CD4-positive, alpha-beta T cell treated with Interleukin-6 for 4 hours (primary cell): ENCODE data around the gene NCOA6.

Experiments used
- DNase-seq: peaks from one replicate; pipeline ENCODE4 v3.0.0-alpha.2; 2020; ENCODE audit warnings: mixed read lengths

NCOA6 gene

DNA sequence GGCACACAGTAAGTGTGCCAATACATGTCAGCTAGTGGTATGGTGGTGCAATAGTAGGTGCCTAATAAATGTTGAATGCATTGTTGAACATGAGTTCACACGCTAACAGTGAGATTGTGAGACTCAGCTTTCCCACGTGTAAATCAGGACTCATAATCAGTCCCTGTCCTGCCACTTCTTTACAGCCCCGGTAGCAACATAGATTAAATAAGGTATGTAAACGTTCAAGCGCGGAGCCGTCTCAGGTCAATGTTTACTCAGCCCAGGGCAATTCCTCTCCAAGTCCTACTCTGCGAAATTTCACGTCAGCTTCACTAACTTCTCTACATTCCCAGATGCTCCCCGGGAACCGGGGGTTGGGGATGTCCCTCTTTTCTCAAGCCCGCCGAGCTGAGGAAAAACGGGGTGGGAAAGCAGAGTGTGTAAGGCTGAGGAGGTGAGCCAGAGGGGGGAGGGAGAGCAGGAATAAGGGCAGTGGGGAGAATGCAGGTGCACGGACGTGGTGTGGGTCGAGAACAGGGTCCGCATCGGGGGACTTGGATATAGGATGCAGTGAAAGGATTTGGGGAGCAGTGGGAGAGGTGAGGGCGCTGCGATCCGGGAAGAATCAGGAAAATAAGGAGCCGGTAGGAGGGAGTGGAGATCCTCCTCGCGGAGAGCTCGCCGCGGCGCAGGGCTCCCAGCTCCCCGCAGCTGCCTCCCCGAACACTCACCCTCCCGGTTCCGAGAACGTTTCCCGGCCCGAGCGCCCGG is 121.9 kb downstream of the NCOA6 start:
- DNase-seq: peak; percentile 21

DNA sequence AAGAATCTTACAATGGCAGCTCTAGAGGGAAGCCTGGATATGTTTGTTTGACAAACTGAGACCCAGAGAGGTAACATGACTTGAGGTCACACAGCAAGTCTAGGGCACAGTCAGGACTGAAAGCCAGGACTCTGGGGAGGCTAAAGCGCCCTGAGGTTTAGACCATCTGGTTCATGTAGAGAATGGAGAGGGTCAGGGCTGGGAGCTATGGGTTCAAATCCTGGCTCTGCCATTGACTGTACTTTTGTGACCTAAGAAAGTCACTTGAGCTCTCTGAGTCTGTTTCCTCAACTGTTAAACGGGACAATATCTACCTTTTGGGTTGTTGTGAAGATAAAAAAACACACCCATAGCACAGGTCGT is 122.4 kb downstream of the NCOA6 start:
- DNase-seq: no peak

DNA sequence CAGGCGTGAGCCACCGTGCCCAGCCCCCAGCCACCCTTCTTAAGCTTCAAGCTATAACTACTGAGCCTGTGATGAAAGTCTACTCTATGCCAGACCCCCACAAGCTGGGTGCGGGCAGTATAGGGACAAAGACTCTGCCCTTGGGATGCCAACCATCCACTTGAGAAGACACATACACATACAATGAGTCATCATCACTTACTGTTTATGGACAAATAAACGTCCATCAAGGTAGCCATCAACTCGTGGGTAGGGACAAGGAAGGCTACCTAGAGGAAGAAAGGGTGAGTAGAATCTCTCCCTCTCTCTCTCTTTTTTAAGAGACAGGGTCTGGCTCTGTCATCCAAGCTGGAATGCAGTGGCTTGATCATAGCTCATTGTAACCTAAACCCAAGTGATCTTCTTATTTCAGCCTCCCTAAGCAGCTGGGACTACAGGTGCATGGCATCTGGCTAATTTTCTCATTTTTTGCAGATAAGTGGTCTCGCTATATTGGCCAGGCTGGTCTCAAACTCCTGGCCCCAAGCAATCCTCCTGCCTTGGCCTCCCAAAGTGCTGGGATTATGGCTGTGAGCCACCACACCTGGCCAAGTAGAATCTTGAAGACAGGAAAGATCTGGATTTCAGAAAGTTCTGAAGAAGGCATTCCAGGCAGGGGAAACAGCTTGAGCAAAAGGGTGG is 123.9 kb downstream of the NCOA6 start:
- no peak for DNase-seq

DNA sequence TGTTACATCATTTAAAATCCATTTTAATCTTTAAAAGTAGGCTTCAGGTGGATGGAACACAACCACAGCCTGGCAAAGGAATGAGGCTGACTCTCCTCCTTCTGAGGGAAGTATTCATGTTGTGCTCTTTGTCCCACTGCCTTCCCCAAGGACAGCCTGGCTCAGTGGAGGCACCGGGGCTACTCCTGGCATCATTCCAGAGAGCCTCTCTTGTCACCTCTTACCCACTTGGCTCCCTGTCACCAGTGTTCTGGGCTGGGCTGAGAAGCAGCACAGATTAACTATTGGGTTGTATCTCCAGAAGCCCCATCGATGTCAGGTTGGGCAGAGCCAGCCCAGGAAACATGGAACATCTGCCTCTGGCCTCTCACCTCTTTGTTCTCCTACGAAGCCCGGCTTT is 132.0 kb downstream of the NCOA6 start:
- DNase-seq: no peak

GRCh38 chr20:34691838-34692237 is 133.6 kb downstream of the NCOA6 start:
- DNase-seq: no peak

GRCh38 chr20:34689486-34689885 is 136.0 kb downstream of the NCOA6 start:
- no peak for DNase-seq

DNA sequence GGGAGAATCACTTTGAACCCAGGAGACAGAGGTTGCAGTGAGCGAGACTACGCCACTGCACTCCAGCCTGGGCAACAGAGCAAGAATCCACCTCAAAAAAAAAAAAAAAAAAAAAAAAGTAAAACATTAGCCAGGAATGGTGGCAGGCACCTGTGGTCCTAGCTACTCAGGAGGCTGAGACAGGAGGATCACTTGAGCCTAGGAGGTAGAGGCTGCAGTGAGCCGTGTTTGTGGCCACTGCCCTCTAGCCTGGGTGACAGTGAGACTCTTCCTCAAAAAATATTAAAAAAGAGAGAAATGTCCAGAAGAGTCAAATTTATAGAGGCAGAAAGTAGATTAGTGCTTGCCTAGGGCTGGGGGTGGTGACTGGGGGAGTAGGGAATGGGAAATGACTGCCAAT is 141.8 kb downstream of the NCOA6 start:
- DNase-seq: no peak

- no peak for DNase-seq
Observed at GRCh38 chr20:34680586-34681175, 144.8 kb downstream of the NCOA6 start.

- peak; percentile 96 for DNase-seq
Observed at GRCh38 chr20:34676642-34677373, 148.6 kb downstream of the NCOA6 start, which contains the start of gene PIGU. PIGU (minus strand) TSS chr20:34677092; CDS start chr20:34677085, 7 bp downstream.

- no peak for DNase-seq
Observed at GRCh38 chr20:34675993-34676641, 149.3 kb downstream of the NCOA6 start.

DNA sequence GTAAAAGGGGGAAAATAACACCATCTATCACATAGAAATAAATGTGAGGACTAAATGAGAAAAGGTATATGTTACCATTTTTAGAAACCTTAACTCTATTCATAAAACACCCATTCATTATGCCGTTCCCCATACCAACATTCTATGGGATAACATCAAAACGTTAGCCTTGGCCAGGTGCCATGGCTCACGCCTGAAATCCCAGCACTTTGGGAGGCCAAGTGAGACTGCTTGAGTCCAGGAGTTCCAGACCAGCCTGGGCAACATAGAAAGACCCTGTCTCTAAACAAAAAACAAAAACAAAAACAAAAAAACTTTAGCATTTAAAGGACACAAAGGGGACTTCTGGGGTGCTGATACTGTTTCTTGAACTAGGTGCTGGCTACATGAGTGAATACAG is 149.9 kb downstream of the NCOA6 start:
- no peak for DNase-seq

- no peak for DNase-seq
Observed at GRCh38 chr20:34673412-34673811, 152.0 kb downstream of the NCOA6 start.

DNA sequence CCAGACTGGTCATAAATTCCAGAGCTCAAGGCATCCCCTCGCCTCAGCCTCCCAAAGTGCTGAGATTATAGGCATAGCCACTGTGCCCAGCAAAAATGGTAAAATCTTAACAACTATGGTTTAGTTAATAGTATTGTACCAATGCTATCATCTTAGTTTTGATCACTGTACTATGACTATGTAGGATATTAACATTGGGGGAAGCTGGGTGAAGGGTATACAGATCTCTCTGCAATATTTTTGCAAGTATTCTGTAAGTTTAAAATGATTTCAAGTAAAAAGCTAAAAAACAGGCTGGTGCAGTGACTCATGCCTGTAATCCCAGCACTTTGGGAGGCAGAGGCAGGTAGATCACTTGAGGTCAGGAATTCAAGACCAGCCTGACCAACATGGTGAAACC is 156.4 kb downstream of the NCOA6 start:
- DNase-seq: no peak
